ENCODE results near the gene OXT.
A peak's percentile ranks its signal among the peaks of the same experiment; 100 is the strongest.

The OXT gene

GRCh38 chr20:3115190-3116107 lies 44.0 kb downstream of the OXT start:
- peak; percentile 90 for DNase-seq (ENCODE audit: low spot score)

GRCh38 chr20:3116341-3116740 lies 44.9 kb downstream of the OXT start:
- no peak for DNase-seq (ENCODE audit: low spot score)

GRCh38 chr20:3117839-3118379 lies 46.5 kb downstream of the OXT start:
- DNase-seq (ENCODE audit: low spot score) = peak; percentile 63

GRCh38 chr20:3119044-3119443 lies 47.6 kb downstream of the OXT start:
- DNase-seq (ENCODE audit: low spot score) = no peak

- no peak for DNase-seq (ENCODE audit: low spot score)
Measured at GRCh38 chr20:3121271-3121911, 50.0 kb downstream of the OXT start.

Measured in hepatic stellate cell (primary cell).